Activated CD4-positive, alpha-beta T cell treated with anti-CD3 and anti-CD28 coated beads, Interleukin-2, amount 50 U/mL, for 24 hours (primary cell): ENCODE results near the gene CEPT1.
"Not testable (repeated sequence)": the region's sequence is repeated elsewhere in the genome, so short reads cannot be mapped to it uniquely, and the experiment has no call there.

Experiments
- DNase-seq, 2 donors: peaks; one replicate each; pipeline ENCODE4 v3.0.0-alpha.2; 2020; ENCODE audit warnings: low read depth in 1 of 2, low spot score in 1 of 2

Gene CEPT1

GRCh38 chr1:111139956-111140679 lies at the start of gene CEPT1, which contains the start of gene DRAM2:
Gene CEPT1, plus strand, starts transcription at chr1:111140223. Its CDS starts 7,492 bp downstream, at chr1:111147715.
Gene DRAM2, minus strand, starts transcription at chr1:111140093. Its CDS starts 8,539 bp downstream, at chr1:111131554.
- peak; percentile 75 to 89 for DNase-seq

GRCh38 chr1:111095421-111095820 lies 44.6 kb upstream of the CEPT1 start:
- not testable (repeated sequence) for DNase-seq

- no peak for DNase-seq
These were observed 42.5 kb upstream of the CEPT1 start for GRCh38 chr1:111097356-111098099.

- DNase-seq: no peak
These were observed 40.7 kb upstream of the CEPT1 start for GRCh38 chr1:111099289-111099688.

- DNase-seq: no peak
These were observed 38.0 kb upstream of the CEPT1 start for GRCh38 chr1:111101854-111102642.

- no peak for DNase-seq
These were observed 35.0 kb upstream of the CEPT1 start for GRCh38 chr1:111104981-111105380.

GRCh38 chr1:111110197-111110899 lies 29.7 kb upstream of the CEPT1 start:
- DNase-seq: no peak

GRCh38 chr1:111116496-111116895 lies 23.5 kb upstream of the CEPT1 start:
- no peak for DNase-seq

- no peak for DNase-seq
These were observed 13.7 kb upstream of the CEPT1 start for GRCh38 chr1:111126354-111126753.

- no peak for DNase-seq
These were observed 11.9 kb upstream of the CEPT1 start for GRCh38 chr1:111127923-111128643.

GRCh38 chr1:111129376-111129775 lies 10.6 kb upstream of the CEPT1 start:
- no peak for DNase-seq

- no peak for DNase-seq
These were observed 8.3 kb upstream of the CEPT1 start for GRCh38 chr1:111131693-111132092.

- no peak for DNase-seq
These were observed 6.2 kb upstream of the CEPT1 start for GRCh38 chr1:111133866-111134265.

GRCh38 chr1:111139324-111139955 lies 583 bp upstream of the CEPT1 start:
- peak; percentile 15 to 35 for DNase-seq

GRCh38 chr1:111140680-111140967 lies 601 bp downstream of the CEPT1 start:
- DNase-seq: no peak

- DNase-seq: no peak
These were observed 1.5 kb downstream of the CEPT1 start for GRCh38 chr1:111141245-111142220.

GRCh38 chr1:111142356-111142975 lies 2.4 kb downstream of the CEPT1 start:
- no peak for DNase-seq

- DNase-seq: no peak
These were observed 5.5 kb downstream of the CEPT1 start for GRCh38 chr1:111145542-111145941.
